Stimulated activated CD8-positive, alpha-beta memory T cell treated with anti-CD3 and anti-CD28 coated beads, Interleukin-4, amount 100 ng/mL, for 4 hours (primary cell): ENCODE results near the gene C4BPA.

Experiments used
- DNase-seq, 2 donors: peaks; one replicate each; pipeline ENCODE4 v3.0.0-alpha.2; 2020; ENCODE audit warnings: low read depth in 2 of 2, low spot score in 1 of 2

The C4BPA gene

GRCh38 chr1:207112616-207113296 is 8.7 kb downstream of the C4BPA start:
- DNase-seq: no peak

- DNase-seq: no peak
These were observed 11.2 kb downstream of the C4BPA start for GRCh38 chr1:207115269-207115668.

- no peak for DNase-seq
These were observed 20.4 kb downstream of the C4BPA start for GRCh38 chr1:207124389-207124788.

GRCh38 chr1:207128336-207128921 is 24.4 kb downstream of the C4BPA start:
- DNase-seq: no peak

GRCh38 chr1:207129053-207129452 is 25.0 kb downstream of the C4BPA start:
- DNase-seq: no peak

GRCh38 chr1:207130252-207131036 is 26.4 kb downstream of the C4BPA start:
- no peak for DNase-seq

- DNase-seq: no peak
These were observed 27.1 kb downstream of the C4BPA start for GRCh38 chr1:207131163-207131562.

GRCh38 chr1:207134581-207134980 is 30.5 kb downstream of the C4BPA start:
- DNase-seq: no peak

GRCh38 chr1:207139616-207140015 is 35.6 kb downstream of the C4BPA start:
- no peak for DNase-seq

- no peak for DNase-seq
These were observed 36.5 kb downstream of the C4BPA start for GRCh38 chr1:207140536-207140935.

GRCh38 chr1:207145401-207146058 is 41.5 kb downstream of the C4BPA start:
- no peak for DNase-seq

GRCh38 chr1:207151920-207152319 is 47.9 kb downstream of the C4BPA start:
- DNase-seq: no peak

- DNase-seq: no peak
These were observed 48.9 kb downstream of the C4BPA start for GRCh38 chr1:207152792-207153468.

- no peak for DNase-seq
These were observed 51.0 kb downstream of the C4BPA start for GRCh38 chr1:207155028-207155427.

GRCh38 chr1:207156095-207156494 is 52.1 kb downstream of the C4BPA start:
- DNase-seq: no peak

GRCh38 chr1:207156826-207157225 is 52.8 kb downstream of the C4BPA start:
- DNase-seq: no peak

- no peak for DNase-seq
These were observed 60.1 kb downstream of the C4BPA start for GRCh38 chr1:207164086-207164485.

- DNase-seq: no peak
These were observed 68.3 kb downstream of the C4BPA start for GRCh38 chr1:207172321-207172720.

GRCh38 chr1:207172885-207173284 is 68.9 kb downstream of the C4BPA start:
- no peak for DNase-seq

- DNase-seq: no peak
These were observed 69.4 kb downstream of the C4BPA start for GRCh38 chr1:207173396-207173795.

- no peak for DNase-seq
These were observed 70.9 kb downstream of the C4BPA start for GRCh38 chr1:207174913-207175312.
